Measurements from ENCODE around the gene FHOD3. TPM values are rescaled to one million over a fixed set of nuclear protein-coding genes. Genes with fewer than 3 reads are reported as not detected.

The FHOD3 gene
- total RNA-seq, 2 donors from 2014 or later = 2.8 to 3.1 TPM

DNA sequence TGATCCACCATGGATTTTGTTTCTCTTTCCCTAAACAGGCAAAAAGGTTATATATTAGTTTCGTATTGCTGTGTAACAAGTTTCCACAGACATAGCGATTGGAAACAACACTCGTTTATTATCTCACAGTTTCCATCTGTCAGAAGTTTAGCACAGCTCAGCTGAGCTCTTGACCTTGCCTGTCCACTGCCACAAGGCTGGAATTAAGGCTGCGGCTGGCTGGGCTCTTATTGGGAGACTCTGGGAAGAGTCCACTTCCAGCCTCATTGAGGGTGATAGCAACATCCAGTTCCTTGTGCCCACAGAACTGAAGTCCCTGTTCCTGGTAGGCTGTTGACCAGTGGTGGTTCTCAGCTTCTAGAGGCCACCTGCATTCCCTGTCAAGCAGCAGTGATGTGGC lies 410.9 kb downstream of the FHOD3 start:
- TF ChIP-seq, protein P1, sequence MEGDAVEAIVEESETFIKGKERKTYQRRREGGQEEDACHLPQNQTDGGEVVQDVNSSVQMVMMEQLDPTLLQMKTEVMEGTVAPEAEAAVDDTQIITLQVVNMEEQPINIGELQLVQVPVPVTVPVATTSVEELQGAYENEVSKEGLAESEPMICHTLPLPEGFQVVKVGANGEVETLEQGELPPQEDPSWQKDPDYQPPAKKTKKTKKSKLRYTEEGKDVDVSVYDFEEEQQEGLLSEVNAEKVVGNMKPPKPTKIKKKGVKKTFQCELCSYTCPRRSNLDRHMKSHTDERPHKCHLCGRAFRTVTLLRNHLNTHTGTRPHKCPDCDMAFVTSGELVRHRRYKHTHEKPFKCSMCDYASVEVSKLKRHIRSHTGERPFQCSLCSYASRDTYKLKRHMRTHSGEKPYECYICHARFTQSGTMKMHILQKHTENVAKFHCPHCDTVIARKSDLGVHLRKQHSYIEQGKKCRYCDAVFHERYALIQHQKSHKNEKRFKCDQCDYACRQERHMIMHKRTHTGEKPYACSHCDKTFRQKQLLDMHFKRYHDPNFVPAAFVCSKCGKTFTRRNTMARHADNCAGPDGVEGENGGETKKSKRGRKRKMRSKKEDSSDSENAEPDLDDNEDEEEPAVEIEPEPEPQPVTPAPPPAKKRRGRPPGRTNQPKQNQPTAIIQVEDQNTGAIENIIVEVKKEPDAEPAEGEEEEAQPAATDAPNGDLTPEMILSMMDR (conservative IDR thresholded peaks at IDR 0.05) = no peak
- no peak for DNase-seq
- no peak overlapping the region for H3K27ac ChIP-seq (ENCODE audit: low read depth, low read length)
- Mint-ChIP-seq H3K4me1 (no peaks in the 10 kb centered on the region), H3K4me3 (no peak overlapping the region), H3K27ac (no peak overlapping the region), H3K27me3 (ENCODE audit: insufficient read depth) (peaks cover 11% of the 10 kb centered on the region), H3K9me3 (no peaks in the 10 kb centered on the region), H3K36me3 (ENCODE audit: low read depth) (no peaks in the 10 kb centered on the region)
- 88 to 90% methylated on average over 4 of the region's 4 CpGs for WGBS, 2 experiments (ENCODE audit: insufficient coverage in 1 of 2, insufficient read length in 1 of 2)
- no peaks in the 10 kb centered on the region for H3K4me1 ChIP-seq (ENCODE audit: control insufficient read depth, insufficient read depth, low read length)
- no peaks in the 10 kb centered on the region for H3K27me3 ChIP-seq (ENCODE audit: control insufficient read depth, insufficient read depth, low read length, poor library complexity, severe bottlenecking)
- H3K36me3 ChIP-seq (ENCODE audit: control insufficient read depth, insufficient read depth, low read length) = no peaks in the 10 kb centered on the region
- H3K9ac ChIP-seq (ENCODE audit: extremely low read depth, low read length, poor library complexity, severe bottlenecking) = no peak overlapping the region
- H3K9me3 ChIP-seq (ENCODE audit: control insufficient read depth, low read length) = no peaks in the 10 kb centered on the region
- H3K4me3 ChIP-seq (ENCODE audit: low read length) = no peak overlapping the region

DNA sequence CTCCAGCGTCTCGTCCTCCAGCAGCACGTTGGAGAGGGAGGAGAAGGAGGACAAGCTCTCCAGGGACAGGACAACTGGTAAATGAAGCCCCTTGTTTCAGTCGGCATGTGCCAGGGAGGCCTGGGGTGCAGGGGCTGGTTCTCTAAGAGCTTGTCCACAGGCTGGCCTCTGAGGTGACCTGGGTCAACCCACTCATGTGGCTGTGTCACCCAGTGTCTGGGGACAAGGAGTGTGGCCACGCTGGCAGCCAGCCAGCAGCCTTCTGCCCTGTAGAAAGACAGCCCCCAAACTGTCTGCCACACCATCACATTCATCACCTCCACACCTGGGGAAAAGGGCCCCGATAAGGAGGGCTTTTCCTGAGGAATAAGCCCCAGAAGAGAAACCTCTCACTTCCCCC lies 411.8 kb downstream of the FHOD3 start:
- H3K4me1 Mint-ChIP-seq = no peaks in the 10 kb centered on the region
- H3K36me3 Mint-ChIP-seq (ENCODE audit: low read depth) = no peaks in the 10 kb centered on the region

DNA sequence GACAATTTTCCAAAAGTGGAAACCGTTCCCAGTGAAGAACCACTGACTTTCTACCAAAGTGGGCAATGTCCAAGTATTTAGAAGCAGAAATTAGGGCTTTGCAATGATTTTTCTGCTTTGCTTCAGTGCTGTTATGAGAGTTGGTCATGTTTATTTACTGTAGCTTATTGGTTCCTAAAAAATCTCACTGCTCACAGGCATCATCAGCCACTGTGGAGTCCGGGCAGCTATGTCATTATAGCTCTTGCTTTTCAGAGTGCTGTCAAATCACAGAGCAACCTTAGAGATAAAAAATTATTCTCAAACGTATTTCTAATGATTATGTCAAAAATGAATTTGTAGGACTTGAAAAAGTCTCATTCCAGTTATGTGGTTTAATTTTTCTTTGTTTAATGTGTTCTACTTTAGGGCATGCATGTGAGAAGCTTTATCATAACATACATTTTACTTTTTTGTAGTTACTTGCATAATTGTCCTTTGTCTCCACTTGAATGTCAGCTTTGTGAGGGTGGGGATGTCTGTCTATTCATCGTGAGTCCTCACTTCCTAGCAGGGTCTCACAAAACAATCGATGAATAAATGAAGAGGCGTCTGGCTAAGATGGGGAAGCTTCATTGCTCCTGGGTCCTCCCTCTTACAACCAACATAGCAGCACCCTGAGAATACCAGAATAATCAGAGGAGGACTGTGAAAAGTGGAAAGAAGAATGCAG lies 413.7 kb downstream of the FHOD3 start:
- Histone ChIP-seq H3K4me1 (ENCODE audit: control insufficient read depth, insufficient read depth, low read length) (no peaks in the 10 kb centered on the region), H3K27ac (ENCODE audit: low read depth, low read length) (peak overlapping the region; percentile 51), H3K36me3 (ENCODE audit: control insufficient read depth, insufficient read depth, low read length) (no peaks in the 10 kb centered on the region), H3K4me3 (ENCODE audit: low read length) (no peak overlapping the region), H3K27me3 (ENCODE audit: control insufficient read depth, insufficient read depth, low read length, poor library complexity, severe bottlenecking) (no peaks in the 10 kb centered on the region), H3K9ac (ENCODE audit: extremely low read depth, low read length, poor library complexity, severe bottlenecking) (no peak overlapping the region), H3K9me3 (ENCODE audit: control insufficient read depth, low read length) (no peaks in the 10 kb centered on the region)
- Mint-ChIP-seq H3K4me3 (no peak overlapping the region), H3K27ac (no peak overlapping the region), H3K27me3 (ENCODE audit: insufficient read depth) (peaks cover 3% of the 10 kb centered on the region), H3K4me1 (no peaks in the 10 kb centered on the region), H3K9me3 (no peaks in the 10 kb centered on the region), H3K36me3 (ENCODE audit: low read depth) (no peaks in the 10 kb centered on the region)
- TF ChIP-seq, protein P1 (conservative IDR thresholded peaks at IDR 0.05) = no peak
- 78 to 96% methylated on average over 3 to 4 of the region's 6 CpGs for WGBS, 2 experiments (ENCODE audit: insufficient coverage in 1 of 2, insufficient read length in 1 of 2)
- DNase-seq = no peak

More for the DNA sequence above, 411.8 kb downstream of the FHOD3 start:
- Histone ChIP-seq H3K4me1 (ENCODE audit: control insufficient read depth, insufficient read depth, low read length) (no peaks in the 10 kb centered on the region), H3K36me3 (ENCODE audit: control insufficient read depth, insufficient read depth, low read length) (no peaks in the 10 kb centered on the region), H3K9ac (ENCODE audit: extremely low read depth, low read length, poor library complexity, severe bottlenecking) (no peak overlapping the region), H3K4me3 (ENCODE audit: low read length) (no peak overlapping the region), H3K27me3 (ENCODE audit: control insufficient read depth, insufficient read depth, low read length, poor library complexity, severe bottlenecking) (no peaks in the 10 kb centered on the region), H3K9me3 (ENCODE audit: control insufficient read depth, low read length) (no peaks in the 10 kb centered on the region), H3K27ac (ENCODE audit: low read depth, low read length) (no peak overlapping the region)
- Mint-ChIP-seq H3K9me3 (no peaks in the 10 kb centered on the region), H3K4me3 (no peak overlapping the region), H3K27ac (no peak overlapping the region), H3K27me3 (ENCODE audit: insufficient read depth) (peaks cover 7% of the 10 kb centered on the region)
- TF ChIP-seq, protein P1 (conservative IDR thresholded peaks at IDR 0.05) = no peak
- no peak for DNase-seq
- 88 to 100% methylated on average over 4 to 6 of the region's 6 CpGs for WGBS, 2 experiments (ENCODE audit: insufficient coverage in 1 of 2, insufficient read length in 1 of 2)
